Ovary (tissue), 9 donors: ENCODE results near the gene NRCAM. TPM values are rescaled to one million over a fixed set of nuclear protein-coding genes. Genes with fewer than 3 reads are reported as not detected.

Experiments
- DNase-seq, 5 donors: peaks; one replicate each; pipeline ENCODE4 v3.0.0-alpha.2; 2019 to 2020
- H3K27ac ChIP-seq, 2 donors: fragments of 200-600 bp; one replicate each; pipeline versions ENCODE4 v1.5.1 to v1.8.0; 2019 to 2022
- H3K27me3 ChIP-seq: fragments of 200-600 bp; one replicate; pipeline ENCODE4 v1.8.0; 2022
- H3K36me3 ChIP-seq: fragments of 200-600 bp; sonication (generic); one replicate; pipeline ENCODE4 v1.5.1; 2019
- H3K4me1 ChIP-seq: one replicate; pipeline ENCODE4 v1.8.1; 2013; ENCODE audit warnings: mild to moderate bottlenecking, moderate library complexity; ENCODE audit not compliant: insufficient read depth
- H3K4me3 ChIP-seq: fragments of 200-600 bp; sonication (generic); one replicate; pipeline ENCODE4 v1.5.1; 2017
- H3K9me3 ChIP-seq, 2 donors: fragments of 200-600 bp in 1 of 2; sonication (generic) in 1 of 2; one replicate each; pipeline versions ENCODE4 v1.5.1 to v1.8.1; 2013 to 2019; ENCODE audit warnings: mild to moderate bottlenecking in 1 of 2, moderate library complexity in 1 of 2
- EP300 ChIP-seq: sonication (generic); formaldehyde crosslinking; IDR thresholded peaks from one replicate; pipeline ENCODE4 v1.6.1; 2017; ENCODE audit warnings: antibody characterized with exemption
- POLR2A ChIP-seq: fragments of 450-650 bp; IDR thresholded peaks from one replicate; pipeline ENCODE4 v1.6.1; 2017; ENCODE audit warnings: antibody characterized with exemption, mild to moderate bottlenecking, moderate library complexity
- WGBS, 3 donors: extraction: QIAGEN DNeasy Blood & Tissue Kit in 1 of 3; methylation state at CpG; one replicate each; pipeline versions ENCODE4 v1.1.5 to v1.1.7; 2013 to 2017; 5-methylcytosine and 5-hydroxymethylcytosine counted together
- intact Hi-C, 4 donors: fragments of 100-400 bp; cut with DNase I; formaldehyde crosslinking; loops; one replicate each; pipeline versions ENCODE4 v1.11.0 to v1.15.1; 2022 to 2023
- polyA plus RNA-seq, 2 donors: library from polyadenylated mRNA; stranded (reverse); fragments of 200-250 nt in 1 of 2; fragments of 350-450 nt in 1 of 2; fragmentation: Illumina TruSeq in 1 of 2; extraction: RNeasy Lipid Tissue Mini Kit (QIAGEN cat#74804) in 1 of 2; gene quantifications; one replicate each; pipeline ENCODE4 v1.2.3, GENCODE V29; 2013 to 2014
- total RNA-seq, 7 donors: library from RNA; depleted of rRNA in 2 of 7; stranded (reverse); fragments of >200 nt in 2 of 7; fragmentation: NEBNext Ultra II Directional in 3 of 7; extraction: Animal tissue kit (Norgen Biotek cat#: 25700) in 3 of 7; gene quantifications; one replicate each; pipeline versions ENCODE4 v1.1.0 to v1.2.4, GENCODE V29; 2016 to 2023
- TF ChIP-seq, protein P1 (sequence below), 3 donors: fragments of 450-650 bp in 2 of 3; fragments of 200-600 bp in 1 of 3; IDR thresholded peaks; one replicate each; pipeline versions ENCODE4 v1.5.1 to v1.8.0; 2016 to 2022; ENCODE audit warnings: antibody characterized with exemption in 3 of 3, mild to moderate bottlenecking in 1 of 3
- donor health status: DM: no; HTN: no; CAD: no; lungs with moderate emphysema.
- donor health status: DM: no; HTN: no; CAD: no.
- donor health status: Bipolar disorder and iron deficiency.
- donor health status: DM: yes; HTN: yes; CAD: no.
- donor health status: DM: no; HTN: no; CAD: no.
- donor health status: DM: yes; HTN: yes; CAD: no.

NRCAM gene
- total and polyA plus RNA-seq, 9 donors, result 0.61 to 14.8 (median 2.8) TPM

DNA sequence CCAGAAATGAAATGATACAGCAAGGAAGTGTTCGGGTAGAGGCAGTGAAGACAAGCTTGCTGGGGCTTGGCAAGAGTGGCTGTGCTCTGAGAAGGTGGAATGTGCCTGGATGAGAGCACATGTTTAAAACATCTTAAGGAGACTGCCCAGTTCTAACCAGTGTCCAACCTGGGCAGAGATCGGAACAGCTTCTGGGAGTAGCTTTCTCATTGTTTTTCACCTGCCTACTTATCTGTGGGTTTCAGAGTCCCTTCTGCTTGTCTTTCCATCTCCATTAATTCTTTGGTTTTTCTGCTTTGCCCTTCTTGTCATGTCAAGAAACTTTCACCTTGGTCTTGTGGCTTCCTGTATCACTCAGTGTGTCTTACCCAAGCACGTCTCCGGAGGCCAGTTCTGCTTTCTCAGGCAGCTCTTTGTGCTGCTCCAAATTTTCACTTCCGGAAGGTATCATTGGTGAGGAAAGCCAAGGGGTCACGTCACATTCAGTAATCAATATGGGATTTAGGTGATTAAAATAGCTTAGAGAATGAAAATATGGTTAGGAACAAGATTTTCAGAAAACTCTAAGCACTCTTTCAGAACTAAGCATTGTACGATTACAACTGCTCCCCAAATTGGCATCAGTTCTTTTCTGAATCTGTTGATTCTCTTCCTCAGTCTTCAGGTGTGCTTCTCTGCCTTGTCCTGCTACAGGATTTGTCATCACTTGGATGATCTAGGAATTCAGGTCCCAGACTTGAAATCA is 320.6 kb downstream of the NRCAM start:
- intact Hi-C loops, result no loop called here
- WGBS, 3 donors, result 95 to 96% (median 95%) methylated on average over 7 of the region's 7 CpGs
- Histone ChIP-seq H3K27ac (no peak overlapping the region), H3K36me3 (no peaks in the 10 kb centered on the region), H3K9me3 (no peaks in the 10 kb centered on the region), H3K4me3 (no peak overlapping the region), H3K4me1 (no peaks in the 10 kb centered on the region), H3K27me3 (no peaks in the 10 kb centered on the region)
- no peak for TF ChIP-seq POLR2A
- TF ChIP-seq EP300, result no peak
- TF ChIP-seq, protein P1, sequence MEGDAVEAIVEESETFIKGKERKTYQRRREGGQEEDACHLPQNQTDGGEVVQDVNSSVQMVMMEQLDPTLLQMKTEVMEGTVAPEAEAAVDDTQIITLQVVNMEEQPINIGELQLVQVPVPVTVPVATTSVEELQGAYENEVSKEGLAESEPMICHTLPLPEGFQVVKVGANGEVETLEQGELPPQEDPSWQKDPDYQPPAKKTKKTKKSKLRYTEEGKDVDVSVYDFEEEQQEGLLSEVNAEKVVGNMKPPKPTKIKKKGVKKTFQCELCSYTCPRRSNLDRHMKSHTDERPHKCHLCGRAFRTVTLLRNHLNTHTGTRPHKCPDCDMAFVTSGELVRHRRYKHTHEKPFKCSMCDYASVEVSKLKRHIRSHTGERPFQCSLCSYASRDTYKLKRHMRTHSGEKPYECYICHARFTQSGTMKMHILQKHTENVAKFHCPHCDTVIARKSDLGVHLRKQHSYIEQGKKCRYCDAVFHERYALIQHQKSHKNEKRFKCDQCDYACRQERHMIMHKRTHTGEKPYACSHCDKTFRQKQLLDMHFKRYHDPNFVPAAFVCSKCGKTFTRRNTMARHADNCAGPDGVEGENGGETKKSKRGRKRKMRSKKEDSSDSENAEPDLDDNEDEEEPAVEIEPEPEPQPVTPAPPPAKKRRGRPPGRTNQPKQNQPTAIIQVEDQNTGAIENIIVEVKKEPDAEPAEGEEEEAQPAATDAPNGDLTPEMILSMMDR (IDR thresholded peaks at IDR 0.05), result no peak
- DNase-seq, result no peak

DNA sequence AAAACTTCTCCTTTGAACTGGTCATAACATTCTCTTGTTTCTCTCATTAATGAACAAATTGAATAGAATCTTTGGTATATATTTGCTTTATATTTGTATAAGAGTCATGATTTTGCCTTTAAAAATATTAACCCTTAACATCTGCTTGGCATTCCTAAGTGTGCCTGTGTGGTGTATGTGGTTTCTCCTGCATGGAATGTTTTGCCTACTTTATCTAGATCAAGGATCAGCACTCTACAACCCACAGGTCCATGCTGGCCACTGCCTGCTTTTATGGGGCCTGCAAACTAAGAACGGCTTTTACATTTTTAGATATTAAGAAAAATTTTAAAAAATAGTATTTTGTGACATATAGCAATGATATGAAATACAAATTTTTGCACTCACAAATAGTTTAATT is 321.8 kb downstream of the NRCAM start:
- WGBS, 3 donors, result 93 to 96% (median 96%) methylated on average over 1 of the region's 1 CpG
- Histone ChIP-seq H3K4me1 (no peaks in the 10 kb centered on the region), H3K27me3 (no peaks in the 10 kb centered on the region), H3K36me3 (no peaks in the 10 kb centered on the region), H3K4me3 (no peak overlapping the region), H3K9me3 (no peaks in the 10 kb centered on the region), H3K27ac (no peak overlapping the region)
- intact Hi-C loops, result no loop called here
- TF ChIP-seq, protein P1 (IDR thresholded peaks at IDR 0.05), result no peak
- no peak for TF ChIP-seq POLR2A
- TF ChIP-seq EP300, result no peak
- DNase-seq, result no peak

DNA sequence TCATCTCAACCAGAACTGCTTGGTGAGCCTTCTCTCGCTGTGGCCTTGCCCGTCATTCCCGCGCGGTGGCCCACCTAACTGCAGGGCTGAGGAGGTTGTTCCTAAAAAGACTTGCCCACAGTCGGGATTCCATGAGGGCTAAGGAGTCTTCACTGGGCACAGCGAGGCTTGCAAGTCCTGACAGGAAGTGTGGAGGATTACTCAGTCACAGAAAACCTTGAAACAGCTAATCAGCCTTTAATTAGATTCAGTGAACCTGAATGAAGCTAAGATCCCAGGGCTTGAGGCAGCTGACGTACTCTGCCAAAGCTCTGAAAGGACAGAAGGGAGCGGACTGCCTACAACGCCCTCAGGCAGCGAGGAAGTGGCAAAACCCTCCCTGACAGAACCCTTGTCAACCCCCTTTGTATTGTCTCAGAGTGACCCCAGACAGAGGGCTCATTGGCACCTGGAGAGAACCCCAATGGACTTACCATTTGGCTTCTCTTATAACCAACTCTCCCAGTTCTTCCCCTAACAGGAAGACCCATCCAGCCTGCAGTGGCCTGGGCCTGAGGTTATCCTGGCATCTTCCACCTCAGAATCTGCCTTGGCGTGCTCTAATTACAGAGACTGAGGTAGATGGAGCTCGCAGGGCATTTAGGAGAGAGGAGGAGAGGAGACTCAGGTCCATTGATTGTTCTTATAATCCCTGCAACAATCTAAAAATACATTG is 323.5 kb downstream of the NRCAM start:
- intact Hi-C loops, result no loop called here
- H3K36me3 ChIP-seq, result no peaks in the 10 kb centered on the region
- no peak for TF ChIP-seq POLR2A
- TF ChIP-seq EP300, result no peak
- TF ChIP-seq, protein P1 (IDR thresholded peaks at IDR 0.05), result no peak
- WGBS, 3 donors, result 87 to 94% (median 89%) methylated on average over 13 of the region's 13 CpGs
- H3K4me1 ChIP-seq, result no peaks in the 10 kb centered on the region
- DNase-seq, result no peak
- no peaks in the 10 kb centered on the region for H3K9me3 ChIP-seq
- H3K27ac ChIP-seq, result no peak overlapping the region
- no peak overlapping the region for H3K4me3 ChIP-seq
- no peaks in the 10 kb centered on the region for H3K27me3 ChIP-seq

DNA sequence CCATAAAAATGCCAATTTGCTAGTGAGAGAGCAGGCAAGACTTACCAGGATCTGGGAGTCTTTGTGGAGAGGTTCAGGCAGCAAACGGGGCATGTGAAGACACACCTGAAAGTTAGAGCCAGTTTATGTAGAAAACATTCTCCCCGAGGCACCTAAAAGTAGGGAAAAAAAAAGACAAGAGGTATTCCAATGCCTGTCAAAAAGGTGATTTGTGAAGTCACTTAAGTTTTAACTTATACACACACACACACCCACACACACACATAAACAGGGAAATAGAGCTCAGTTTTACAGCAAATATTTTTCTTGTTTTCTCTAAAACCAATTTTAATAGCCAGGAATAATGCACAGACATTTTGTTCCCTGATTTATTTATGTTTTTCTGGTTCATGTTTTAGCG is 326.0 kb downstream of the NRCAM start, which contains the start of gene LAMB4:
Gene LAMB4 (minus strand): TSS at position 101 of the 400 bp plus-strand sequence. CDS start 7,197 bp downstream, outside the sequence.
- no peaks in the 10 kb centered on the region for H3K36me3 ChIP-seq
- H3K27me3 ChIP-seq, result no peaks in the 10 kb centered on the region
- no peak within 1 kb of the TSS for H3K27ac ChIP-seq
- TF ChIP-seq POLR2A (no peak), EP300 (no peak)
- TF ChIP-seq, protein P1 (IDR thresholded peaks at IDR 0.05), result no peak
- intact Hi-C loops, result no loop called here
- DNase-seq, result no peak
- no peaks in the 10 kb centered on the region for H3K4me1 ChIP-seq
- H3K9me3 ChIP-seq, result no peaks in the 10 kb centered on the region
- H3K4me3 ChIP-seq, result no peak within 1 kb of the TSS
- 88 to 89% (median 88%) methylated on average over 3 of the region's 3 CpGs for WGBS, 3 donors
